K562 (cell line): ENCODE data around the gene IQCE.

Experiments used
- ESRRA ChIP-seq: fragments of 450-650 bp; IDR thresholded peaks from 2 replicates; pipeline ENCODE4 v1.6.1; 2014; ENCODE audit warnings: low read depth, mild to moderate bottlenecking, moderate library complexity, borderline replicate concordance
- HDAC6 ChIP-seq: IDR thresholded peaks from 2 replicates; pipeline ENCODE4 v1.6.1; 2012; ENCODE audit warnings: low read depth, mild to moderate bottlenecking, control low read depth, inconsistent platforms, low read length, moderate library complexity
- POLR2A ChIP-seq: fragments of 450-650 bp; conservative IDR thresholded peaks from 2 replicates; pipeline ENCODE4 v1.6.1; 2016

- TF ChIP-seq POLR2A (no peak), HDAC6 (no peak), ESRRA (no peak)
These were observed 14.1 kb upstream of the IQCE start for GRCh38 chr7:2544541-2545188.
